Panc1 (cell line): ENCODE data around the gene RFX7. TPM values are rescaled to one million over a fixed set of nuclear protein-coding genes. Genes with fewer than 3 reads are reported as not detected.

Experiments used
- ATAC-seq: fragments of 200-7000 bp; cut with Tn5 transposase; 2 replicates; pipeline ENCODE4 v1.9.1; 2020; ENCODE audit warnings: mild to moderate bottlenecking, moderate library complexity
- BruUV-seq: library from RNA; stranded (reverse); fragments of 400-500 nt; replicated peaks from 2 replicates; lab custom pipeline; 2021; lab: Mats Ljungman, UMichigan
- CTCF ChIA-PET: fragments of 300-600 bp; sonication (Branson Sonifier 250); formaldehyde crosslinking; loops from one replicate; lab custom pipeline; 2022; ENCODE audit warnings: antibody characterized with exemption; lab: Charles Lee
- POLR2A ChIA-PET: fragments of 300-600 bp; sonication (Branson Sonifier 250); formaldehyde crosslinking; loops from one replicate; lab custom pipeline; 2022; ENCODE audit warnings: antibody characterized with exemption; lab: Charles Lee
- DNase-seq: peaks from one replicate; pipeline ENCODE4 v3.0.0-alpha.2; 2010; ENCODE audit warnings: low read depth, low spot score
- H3K27ac ChIP-seq: 2 replicates; pipeline ENCODE4 v1.5.1; 2011; ENCODE audit warnings: mild to moderate bottlenecking, low read length, inconsistent platforms
- H3K27me3 ChIP-seq: fragments of 200-500 bp; sonication (Bioruptor generic); 2 replicates; pipeline ENCODE4 v1.6.0; 2014; ENCODE audit warnings: low read length, inconsistent platforms; ENCODE audit not compliant: control insufficient read depth, insufficient read depth
- H3K36me3 ChIP-seq: fragments of 200-500 bp; sonication (Bioruptor generic); 2 replicates; pipeline ENCODE4 v1.5.1; 2014; ENCODE audit warnings: inconsistent platforms, mild to moderate bottlenecking, low read length, moderate library complexity; ENCODE audit not compliant: control insufficient read depth, insufficient read depth
- H3K4me1 ChIP-seq: 2 replicates; pipeline ENCODE4 v1.5.1; 2011; ENCODE audit warnings: inconsistent platforms, mild to moderate bottlenecking, low read length, moderate library complexity; ENCODE audit not compliant: control insufficient read depth, insufficient read depth
- H3K4me3 ChIP-seq, 2 experiments: 2 replicates each; pipeline ENCODE4 v1.5.1; 2011 to 2012; ENCODE audit warnings: low read depth in 2 of 2, low read length in 2 of 2, mild to moderate bottlenecking in 2 of 2, inconsistent platforms in 1 of 2, moderate library complexity in 1 of 2
- H3K9me3 ChIP-seq: fragments of 200-500 bp; sonication (Bioruptor generic); 2 replicates; pipeline ENCODE4 v1.5.1; 2014; ENCODE audit warnings: low read depth, mild to moderate bottlenecking, inconsistent platforms, low read length, moderate library complexity; ENCODE audit not compliant: control insufficient read depth, insufficient read depth
- CTCF ChIP-seq: fragments of 450-650 bp; IDR thresholded peaks from 2 replicates; pipeline ENCODE4 v1.5.1; 2017; ENCODE audit warnings: mild to moderate bottlenecking
- POLR2AphosphoS5 ChIP-seq: IDR thresholded peaks from 2 replicates; pipeline ENCODE4 v1.6.1; 2012; ENCODE audit warnings: mild to moderate bottlenecking, low read depth, low read length, moderate library complexity
- SIN3A ChIP-seq: IDR thresholded peaks from 2 replicates; pipeline ENCODE4 v1.6.1; 2012; ENCODE audit warnings: low read depth, mild to moderate bottlenecking, low read length, moderate library complexity, borderline replicate concordance; ENCODE audit not compliant: insufficient read depth
- TCF7L2 ChIP-seq: IDR thresholded peaks from 2 replicates; pipeline ENCODE4 v1.6.1; 2011; ENCODE audit warnings: mild to moderate bottlenecking, low read depth, low read length, inconsistent platforms
- in situ Hi-C: cut with HindIII; loops from 2 replicates; pipeline ENCODE4 v1.10.0; 2016; ENCODE audit warnings: low sequenced_read_pairs, low pct_unique_long_range_greater_than_20kb
- intact Hi-C: fragments of 100-400 bp; cut with micrococcal nuclease; formaldehyde crosslinking; loops from one replicate; pipeline ENCODE4 v1.10.0; 2022; ENCODE audit not compliant: unreplicated experiment
- total RNA-seq: library from RNA; stranded (reverse); gene quantifications from one replicate; pipeline ENCODE4 v1.2.1, GENCODE V29; 2021; ENCODE audit not compliant: unreplicated experiment
- TF ChIP-seq, protein P1 (sequence below), 2 experiments: IDR thresholded peaks; 2 replicates each; pipeline ENCODE4 v1.6.1; 2011 to 2012; ENCODE audit warnings: low read depth in 2 of 2, control low read depth in 1 of 2, low read length in 1 of 2, mild to moderate bottlenecking in 1 of 2, moderate library complexity in 1 of 2; ENCODE audit not compliant: insufficient read depth in 1 of 2

Gene RFX7
- total RNA-seq, 1 experiment from 2014 or later: 24.2 TPM

DNA sequence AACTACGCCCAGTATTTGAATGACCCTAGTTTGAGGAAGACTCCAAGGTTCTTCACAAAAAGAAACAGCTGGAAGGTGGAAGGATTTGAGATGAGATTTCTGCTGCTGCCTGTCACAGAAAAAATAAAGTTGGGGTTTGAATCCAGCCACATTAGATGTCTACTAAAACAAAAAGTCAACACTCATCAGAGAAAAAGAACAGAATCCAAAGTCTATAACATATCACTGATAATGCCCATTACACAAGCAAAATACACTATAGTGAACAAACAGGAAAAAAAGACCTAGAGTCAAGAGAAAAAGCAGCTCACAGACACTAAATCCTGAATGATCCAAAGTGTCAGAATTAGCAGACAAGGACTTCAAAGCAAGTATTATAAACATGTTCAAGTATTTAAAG, 56.0 kb downstream of the RFX7 start:
- Histone ChIP-seq H3K27me3 (no peaks in the 10 kb centered on the region), H3K9me3 (peaks cover 5% of the 10 kb centered on the region; the same call in 1 of the 2 replicates), H3K4me1 (no peaks in the 10 kb centered on the region), H3K27ac (no peak overlapping the region), H3K36me3 (no peaks in the 10 kb centered on the region), H3K4me3 (no peak overlapping the region)
- ChIA-PET CTCF (no interaction called here), POLR2A (no interaction called here)
- TF ChIP-seq CTCF: no peak
- TF ChIP-seq, protein P1, sequence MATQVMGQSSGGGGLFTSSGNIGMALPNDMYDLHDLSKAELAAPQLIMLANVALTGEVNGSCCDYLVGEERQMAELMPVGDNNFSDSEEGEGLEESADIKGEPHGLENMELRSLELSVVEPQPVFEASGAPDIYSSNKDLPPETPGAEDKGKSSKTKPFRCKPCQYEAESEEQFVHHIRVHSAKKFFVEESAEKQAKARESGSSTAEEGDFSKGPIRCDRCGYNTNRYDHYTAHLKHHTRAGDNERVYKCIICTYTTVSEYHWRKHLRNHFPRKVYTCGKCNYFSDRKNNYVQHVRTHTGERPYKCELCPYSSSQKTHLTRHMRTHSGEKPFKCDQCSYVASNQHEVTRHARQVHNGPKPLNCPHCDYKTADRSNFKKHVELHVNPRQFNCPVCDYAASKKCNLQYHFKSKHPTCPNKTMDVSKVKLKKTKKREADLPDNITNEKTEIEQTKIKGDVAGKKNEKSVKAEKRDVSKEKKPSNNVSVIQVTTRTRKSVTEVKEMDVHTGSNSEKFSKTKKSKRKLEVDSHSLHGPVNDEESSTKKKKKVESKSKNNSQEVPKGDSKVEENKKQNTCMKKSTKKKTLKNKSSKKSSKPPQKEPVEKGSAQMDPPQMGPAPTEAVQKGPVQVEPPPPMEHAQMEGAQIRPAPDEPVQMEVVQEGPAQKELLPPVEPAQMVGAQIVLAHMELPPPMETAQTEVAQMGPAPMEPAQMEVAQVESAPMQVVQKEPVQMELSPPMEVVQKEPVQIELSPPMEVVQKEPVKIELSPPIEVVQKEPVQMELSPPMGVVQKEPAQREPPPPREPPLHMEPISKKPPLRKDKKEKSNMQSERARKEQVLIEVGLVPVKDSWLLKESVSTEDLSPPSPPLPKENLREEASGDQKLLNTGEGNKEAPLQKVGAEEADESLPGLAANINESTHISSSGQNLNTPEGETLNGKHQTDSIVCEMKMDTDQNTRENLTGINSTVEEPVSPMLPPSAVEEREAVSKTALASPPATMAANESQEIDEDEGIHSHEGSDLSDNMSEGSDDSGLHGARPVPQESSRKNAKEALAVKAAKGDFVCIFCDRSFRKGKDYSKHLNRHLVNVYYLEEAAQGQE (IDR thresholded peaks at IDR 0.05; ENCODE audit: insufficient read depth in 1 of 2, low read depth in 2 of 2, low read length in 1 of 2): no peak
- TF ChIP-seq POLR2AphosphoS5: no peak
- no peak for TF ChIP-seq TCF7L2
- no peak for TF ChIP-seq SIN3A
- ATAC-seq (no peak), DNase-seq (no peak)
- no TSS peak for BruUV-seq
- in situ Hi-C loops (no loop called here), intact Hi-C loops (no loop called here)

- Histone ChIP-seq H3K27ac (no peak overlapping the region), H3K4me1 (no peaks in the 10 kb centered on the region), H3K36me3 (no peaks in the 10 kb centered on the region), H3K4me3 (no peak overlapping the region), H3K27me3 (no peaks in the 10 kb centered on the region), H3K9me3 (peaks cover 5% of the 10 kb centered on the region; the same call in 1 of the 2 replicates)
- BruUV-seq: no TSS peak
- CTCF ChIA-PET: interaction anchor here (0.5 kb wide), 1 partner anchor 180 kb away, joined by 3 read pairs; no protein-coding TSS in a partner anchor
- POLR2A ChIA-PET: no interaction called here
- TF ChIP-seq CTCF (no peak), POLR2AphosphoS5 (no peak)
- intact Hi-C loops (no loop called here), in situ Hi-C loops (no loop called here)
- no peak for ATAC-seq
- DNase-seq: no peak
Measured at GRCh38 chr15:56185980-56186379, 57.7 kb downstream of the RFX7 start.
